HG03469 (cell line): ENCODE data around the gene TXN2.
"Not testable (repeated sequence)": the region's sequence is repeated elsewhere in the genome, so short reads cannot be mapped to it uniquely, and the experiment has no call there.

ENCODE experiments used
- ATAC-seq: cut with Tn5 transposase; IDR thresholded peaks from one replicate; pipeline ENCODE4 v1.9.1; 2021; ENCODE audit warnings: mild to moderate bottlenecking, moderate library complexity, moderate number of reproducible peaks; ENCODE audit not compliant: unreplicated experiment

The TXN2 gene

GRCh38 chr22:36456464-36456845 lies 25.0 kb downstream of the TXN2 start:
- no peak for ATAC-seq

- no peak for ATAC-seq
Measured at GRCh38 chr22:36455571-36456463, 25.6 kb downstream of the TXN2 start.

GRCh38 chr22:36454916-36455570 lies 26.4 kb downstream of the TXN2 start:
- peak; percentile 52 for ATAC-seq

- no peak for ATAC-seq
Measured at GRCh38 chr22:36453855-36454378, 27.5 kb downstream of the TXN2 start.

- ATAC-seq: not testable (repeated sequence)
Measured at GRCh38 chr22:36452978-36453607, 28.3 kb downstream of the TXN2 start.

- no peak for ATAC-seq
Measured at GRCh38 chr22:36452250-36452977, 29.0 kb downstream of the TXN2 start.

- ATAC-seq: not testable (repeated sequence)
Measured at GRCh38 chr22:36450923-36451322, 30.5 kb downstream of the TXN2 start.

- no peak for ATAC-seq
Measured at GRCh38 chr22:36449596-36450175, 31.8 kb downstream of the TXN2 start.

GRCh38 chr22:36447632-36448031 lies 33.8 kb downstream of the TXN2 start:
- no peak for ATAC-seq

- ATAC-seq: no peak
Measured at GRCh38 chr22:36445158-36445668, 36.2 kb downstream of the TXN2 start.

GRCh38 chr22:36443198-36443770 lies 38.2 kb downstream of the TXN2 start:
- ATAC-seq: no peak

- no peak for ATAC-seq
Measured at GRCh38 chr22:36442506-36443197, 38.8 kb downstream of the TXN2 start.

GRCh38 chr22:36440429-36441002 lies 40.9 kb downstream of the TXN2 start:
- ATAC-seq: no peak

GRCh38 chr22:36439481-36440271 lies 41.8 kb downstream of the TXN2 start:
- no peak for ATAC-seq

- ATAC-seq: no peak
Measured at GRCh38 chr22:36435516-36436415, 45.7 kb downstream of the TXN2 start.

GRCh38 chr22:36433318-36434231 lies 47.9 kb downstream of the TXN2 start:
- ATAC-seq: no peak
